Thoracic aorta (tissue), 2 donors: ENCODE data around the gene ARHGEF17. TPM values are rescaled to one million over a fixed set of nuclear protein-coding genes. Genes with fewer than 3 reads are reported as not detected.
A peak's percentile ranks its signal among the peaks of the same experiment; 100 is the strongest.

Experiments used
- ATAC-seq: fragments of 150-250 bp; one replicate; pipeline ENCODE4 v1.8.0; 2017; ENCODE audit warnings: low read depth; ENCODE audit not compliant: insufficient number of reproducible peaks, low FRiP score
- DNase-seq: peaks from one replicate; pipeline ENCODE4 v3.0.0-alpha.2; 2020; ENCODE audit warnings: low spot score
- H3K27ac ChIP-seq, 2 donors: fragments of 200-600 bp; sonication (generic); 1 replicate in 1 of 2; 2 replicates in 1 of 2; pipeline ENCODE4 v1.5.1; 2016; ENCODE audit warnings: mild to moderate bottlenecking in 2 of 2, moderate library complexity in 2 of 2
- H3K27me3 ChIP-seq: fragments of 200-600 bp; sonication (generic); replicated peaks from 2 replicates; pipeline ENCODE4 v1.6.0; 2016; ENCODE audit warnings: mild to moderate bottlenecking; ENCODE audit not compliant: insufficient read depth
- H3K36me3 ChIP-seq: fragments of 200-600 bp; sonication (generic); one replicate; pipeline ENCODE4 v1.5.1; 2016
- H3K4me1 ChIP-seq, 2 donors: fragments of 200-600 bp; sonication (generic); 1 replicate in 1 of 2; 2 replicates in 1 of 2; pipeline versions ENCODE4 v1.5.1 to v1.6.0; 2016; ENCODE audit warnings: low read depth in 2 of 2, mild to moderate bottlenecking in 1 of 2; ENCODE audit not compliant: control insufficient read depth in 1 of 2
- H3K4me3 ChIP-seq: fragments of 200-600 bp; sonication (generic); 2 replicates; pipeline ENCODE4 v1.5.1; 2016; ENCODE audit warnings: mild to moderate bottlenecking
- H3K9me3 ChIP-seq: fragments of 200-600 bp; sonication (generic); 2 replicates; pipeline ENCODE4 v1.5.1; 2016
- CTCF ChIP-seq: fragments of 200-600 bp; sonication (generic); IDR thresholded peaks from one replicate; pipeline ENCODE4 v1.5.1; 2019; ENCODE audit warnings: antibody characterized with exemption
- total RNA-seq, 2 donors: library from RNA; depleted of rRNA; stranded (reverse); fragments of >200 nt; gene quantifications; one replicate each; pipeline versions ENCODE4 v1.1.0 to v1.2.3, GENCODE V29; 2016

The ARHGEF17 gene
- total RNA-seq, 2 donors from 2014 or later: 244 to 308 TPM

DNA sequence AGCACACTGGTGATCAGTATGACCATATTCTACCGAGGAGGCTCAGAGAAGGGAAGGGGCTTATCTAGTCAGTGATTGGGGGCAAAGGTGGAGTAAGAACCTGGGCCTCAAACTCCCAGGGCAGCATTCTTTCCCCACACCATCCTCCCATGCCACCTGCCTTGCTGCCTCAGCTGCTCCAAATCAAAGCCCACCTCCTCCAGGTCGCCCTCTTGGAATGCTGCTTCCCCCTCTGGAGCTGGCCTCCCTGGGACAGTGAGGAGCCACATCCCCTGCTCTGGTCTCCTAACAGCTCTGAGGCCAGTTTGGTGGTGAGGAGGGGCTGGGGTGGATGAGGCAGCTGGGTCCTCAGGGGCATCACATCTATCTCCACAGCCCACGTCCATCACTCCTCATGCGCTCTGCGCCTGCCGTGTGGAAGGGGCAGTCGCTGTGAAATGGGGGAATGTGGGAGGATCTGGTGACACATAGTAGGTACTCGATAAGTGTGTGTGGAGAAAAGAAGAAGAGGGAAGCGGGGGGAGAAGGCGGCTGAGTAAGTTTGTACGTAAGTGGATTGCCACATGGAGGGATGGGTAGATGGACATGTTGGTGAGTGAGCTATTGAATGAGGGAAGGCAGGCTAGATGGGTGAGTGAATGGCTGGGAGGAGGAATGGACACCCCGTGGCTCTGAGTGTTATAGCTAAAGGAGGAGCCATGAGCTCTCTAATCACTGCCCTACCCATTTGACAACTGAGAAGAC lies 16.1 kb upstream of the ARHGEF17 start:
- TF ChIP-seq CTCF: no peak
- no peaks in the 10 kb centered on the region for H3K9me3 ChIP-seq
- peaks cover 13 to 28% of the 10 kb centered on the region in 2 donors for H3K4me1 ChIP-seq
- H3K4me3 ChIP-seq: no peak overlapping the region
- H3K27ac ChIP-seq: no peak overlapping the region
- no peaks in the 10 kb centered on the region for H3K27me3 ChIP-seq
- no peaks in the 10 kb centered on the region for H3K36me3 ChIP-seq
- ATAC-seq: no peak
- no peak for DNase-seq

- no peaks in the 10 kb centered on the region for H3K9me3 ChIP-seq
- ATAC-seq: no peak
- DNase-seq: no peak
- no peaks in the 10 kb centered on the region for H3K27me3 ChIP-seq
- no peak for TF ChIP-seq CTCF
- no peaks in the 10 kb centered on the region for H3K36me3 ChIP-seq
- peaks cover 13 to 28% of the 10 kb centered on the region in 2 donors for H3K4me1 ChIP-seq
- H3K4me3 ChIP-seq: no peak overlapping the region
- no peak overlapping the region for H3K27ac ChIP-seq
Observed at GRCh38 chr11:73292525-73292894, 15.6 kb upstream of the ARHGEF17 start.

DNA sequence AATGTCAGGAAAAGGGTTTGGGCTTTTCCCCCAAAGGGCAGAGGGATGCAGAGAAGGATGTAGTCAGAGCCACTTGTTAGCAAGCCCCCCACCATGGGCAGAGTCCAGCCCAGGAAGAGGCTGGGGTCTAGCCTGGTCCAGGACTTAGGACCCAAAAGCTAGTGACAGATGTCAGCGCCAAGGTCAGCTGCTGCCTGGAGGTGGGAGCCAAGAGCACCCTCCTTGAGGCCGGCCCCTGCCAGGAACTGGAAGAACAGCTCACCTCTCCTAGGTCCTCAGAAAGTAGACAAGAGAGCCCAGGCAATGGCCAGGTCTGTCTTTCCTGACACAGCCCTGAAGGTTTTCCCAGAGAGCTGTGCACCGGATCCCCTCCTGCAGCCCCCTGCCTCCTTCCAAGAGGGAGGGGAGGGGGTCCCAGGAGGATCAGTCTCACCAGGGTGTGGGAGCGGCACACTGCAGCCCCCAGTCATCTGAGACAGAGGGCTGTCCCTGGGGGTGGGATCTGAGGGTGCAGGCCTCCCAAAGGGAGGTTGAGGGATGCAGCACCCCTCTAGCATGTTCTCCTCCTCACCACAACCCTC lies 14.6 kb upstream of the ARHGEF17 start:
- Histone ChIP-seq H3K9me3 (no peaks in the 10 kb centered on the region), H3K27me3 (no peaks in the 10 kb centered on the region), H3K4me1 (peaks cover 12 to 24% of the 10 kb centered on the region in 2 donors), H3K36me3 (no peaks in the 10 kb centered on the region), H3K27ac (no peak overlapping the region), H3K4me3 (no peak overlapping the region)
- DNase-seq (no peak), ATAC-seq (no peak)
- TF ChIP-seq CTCF: no peak

DNA sequence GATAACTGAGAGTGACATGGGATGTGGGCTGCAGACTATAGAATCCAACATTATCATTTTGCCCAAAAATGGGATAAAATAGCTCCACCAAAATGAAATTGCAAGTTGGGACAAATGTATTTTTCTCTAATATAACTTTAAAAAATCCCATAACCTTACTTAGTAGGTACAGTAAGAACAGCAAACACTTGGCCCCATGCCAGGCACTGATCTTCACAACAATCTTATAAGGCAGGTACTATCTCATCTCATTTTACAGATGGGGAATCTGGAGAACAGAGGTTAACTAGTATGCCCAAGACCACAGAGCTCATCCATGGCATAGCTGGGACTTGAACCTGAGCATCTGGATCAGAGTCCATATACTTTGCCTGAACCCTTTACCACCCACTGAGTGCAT lies 13.5 kb upstream of the ARHGEF17 start:
- DNase-seq (no peak), ATAC-seq (no peak)
- peaks cover 3 to 13% of the 10 kb centered on the region in 2 donors for H3K4me1 ChIP-seq
- no peaks in the 10 kb centered on the region for H3K36me3 ChIP-seq
- no peak overlapping the region for H3K4me3 ChIP-seq
- H3K27me3 ChIP-seq: no peaks in the 10 kb centered on the region
- H3K27ac ChIP-seq: no peak overlapping the region
- TF ChIP-seq CTCF: no peak
- H3K9me3 ChIP-seq: no peaks in the 10 kb centered on the region

DNA sequence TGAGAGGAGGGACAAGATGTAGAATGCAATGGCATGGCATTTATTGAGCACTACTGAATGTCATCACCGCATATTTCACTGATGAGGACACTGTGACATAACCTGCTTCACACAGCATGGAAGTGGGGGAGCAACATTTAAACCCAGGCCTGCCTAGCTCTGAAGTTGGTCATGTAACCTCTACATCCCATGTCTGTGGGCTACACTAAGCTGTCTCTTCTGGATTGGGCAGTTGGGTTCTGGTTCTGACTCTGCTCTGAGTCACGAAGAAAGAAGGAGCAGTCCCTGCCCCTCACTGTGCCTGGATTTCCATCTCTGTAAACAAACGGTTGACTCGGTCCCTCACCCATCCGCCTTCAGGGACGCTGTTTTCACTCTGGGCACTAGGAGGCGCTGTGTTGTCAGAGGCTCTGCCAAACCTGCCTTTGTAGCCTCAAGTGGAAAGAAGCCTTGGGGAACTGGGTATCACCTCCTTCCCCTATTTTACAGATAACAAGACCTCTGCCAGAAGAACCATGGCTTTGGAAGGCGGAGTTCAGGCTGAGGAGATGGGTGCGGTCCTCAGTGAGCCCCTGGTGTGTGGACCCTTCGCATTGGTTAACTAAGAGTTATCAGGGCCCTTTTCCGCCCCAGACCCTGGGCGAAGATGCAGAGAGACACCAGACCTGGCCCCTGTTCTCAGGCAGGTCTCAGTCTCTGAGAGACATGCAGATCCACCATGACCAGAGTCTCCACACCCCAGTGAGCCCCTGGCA lies 12.7 kb upstream of the ARHGEF17 start:
- H3K4me3 ChIP-seq: no peak overlapping the region
- H3K9me3 ChIP-seq: no peaks in the 10 kb centered on the region
- H3K27ac ChIP-seq: no peak overlapping the region
- ATAC-seq (no peak), DNase-seq (no peak)
- TF ChIP-seq CTCF: peak; percentile 89
- no peaks in the 10 kb centered on the region for H3K27me3 ChIP-seq
- no peaks in the 10 kb centered on the region for H3K36me3 ChIP-seq
- peaks cover 0 to 11% of the 10 kb centered on the region in 2 donors for H3K4me1 ChIP-seq
